Lower leg skin (tissue), 3 donors: ENCODE results near the gene UBASH3B.

Source experiments
- CTCF ChIP-seq, 3 donors: fragments of 450-650 bp; IDR thresholded peaks; one replicate each; pipeline ENCODE4 v1.5.1; 2016; ENCODE audit warnings: antibody characterized with exemption in 3 of 3, mild to moderate bottlenecking in 3 of 3, moderate library complexity in 2 of 3
- POLR2A ChIP-seq, 2 donors: fragments of 450-650 bp; IDR thresholded peaks; one replicate each; pipeline ENCODE4 v1.6.1; 2016 to 2017; ENCODE audit warnings: antibody characterized with exemption in 2 of 2, mild to moderate bottlenecking in 1 of 2, moderate library complexity in 1 of 2

DNA sequence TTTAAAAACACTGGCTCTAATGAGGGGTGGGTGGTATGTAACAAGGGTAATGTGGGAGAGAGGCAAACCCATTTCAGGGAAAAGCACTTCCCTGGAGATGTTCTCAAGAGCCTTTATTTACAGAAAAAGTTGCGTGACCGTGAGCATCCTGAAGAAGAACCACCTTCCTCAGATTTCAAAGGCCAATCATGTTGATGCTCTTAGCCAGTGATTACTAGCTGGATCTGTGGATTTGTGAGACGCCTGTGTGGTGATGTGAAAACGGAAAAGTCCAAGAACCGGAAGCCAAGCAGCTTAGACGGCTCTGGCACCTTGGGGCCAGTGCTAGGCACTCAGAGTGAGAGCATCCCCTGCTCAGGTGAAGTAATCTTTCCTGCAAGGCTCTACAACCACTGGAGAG lies 12.6 kb upstream of the UBASH3B start:
- TF ChIP-seq CTCF (IDR thresholded peaks at IDR 0.05) (no peak), POLR2A (IDR thresholded peaks at IDR 0.05) (no peak)
